Activated naive CD4-positive, alpha-beta T cell treated with anti-CD3 and anti-CD28 coated beads, Interleukin-2, amount 50 U/mL, for 72 hours (primary cell): ENCODE measurements around the gene RALA. TPM values are rescaled to one million over a fixed set of nuclear protein-coding genes. Genes with fewer than 3 reads are reported as not detected.
"Not testable (repeated sequence)": the region's sequence is repeated elsewhere in the genome, so short reads cannot be mapped to it uniquely, and the experiment has no call there.

ENCODE experiments used
- ATAC-seq, 2 donors: fragments of 150-1000 bp; cut with Tn5 transposase; 2 replicates each; pipeline ENCODE4 v1.10.0; 2021; ENCODE audit warnings: mild to moderate bottlenecking in 2 of 2, moderate library complexity in 2 of 2
- DNase-seq, 2 donors: peaks; one replicate each; pipeline ENCODE4 v3.0.0; 2021 to 2022; ENCODE audit warnings: low spot score in 2 of 2
- H3K27ac Mint-ChIP-seq, 2 donors: one replicate each; pipeline ENCODE4 v1.8.0; 2022; ENCODE audit warnings: mild to moderate bottlenecking in 2 of 2, mixed read lengths in 2 of 2
- H3K36me3 Mint-ChIP-seq, 2 donors: one replicate each; pipeline ENCODE4 v1.8.0; 2022; ENCODE audit warnings: mixed read lengths in 2 of 2
- H3K9me3 Mint-ChIP-seq, 2 donors: one replicate each; pipeline ENCODE4 v1.8.0; 2022; ENCODE audit warnings: mixed read lengths in 2 of 2
- total RNA-seq, 2 donors: library from RNA; stranded (reverse); gene quantifications; one replicate each; pipeline ENCODE4 v1.2.3, GENCODE V29; 2022

The RALA gene
- total RNA-seq, 2 donors from 2014 or later, result 27.8 to 32.7 TPM

DNA sequence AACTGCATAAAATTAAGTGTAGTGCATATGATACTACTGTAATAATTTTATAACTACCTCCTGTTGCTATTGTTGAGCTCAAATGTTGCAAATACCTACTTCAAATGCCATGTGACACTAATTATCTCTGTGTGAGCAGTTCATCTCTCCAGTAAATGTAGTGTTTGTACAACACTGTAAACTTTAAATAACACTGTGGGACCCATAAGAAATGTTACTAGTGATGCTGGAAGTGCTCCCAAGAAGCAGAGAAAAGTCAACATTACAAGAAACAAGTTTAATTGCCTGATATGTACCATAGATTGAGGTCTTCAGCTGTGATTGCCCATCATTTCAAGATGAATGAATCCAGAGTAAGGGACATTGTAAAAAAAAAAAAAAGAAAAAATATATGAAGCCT is 39.9 kb downstream of the RALA start:
- ATAC-seq (no peak), DNase-seq (no peak)
- Mint-ChIP-seq H3K9me3 (peaks cover 4 to 22% of the 10 kb centered on the region in 2 donors), H3K36me3 (peaks cover 15 to 49% of the 10 kb centered on the region in 2 donors), H3K27ac (no peak overlapping the region)

DNA sequence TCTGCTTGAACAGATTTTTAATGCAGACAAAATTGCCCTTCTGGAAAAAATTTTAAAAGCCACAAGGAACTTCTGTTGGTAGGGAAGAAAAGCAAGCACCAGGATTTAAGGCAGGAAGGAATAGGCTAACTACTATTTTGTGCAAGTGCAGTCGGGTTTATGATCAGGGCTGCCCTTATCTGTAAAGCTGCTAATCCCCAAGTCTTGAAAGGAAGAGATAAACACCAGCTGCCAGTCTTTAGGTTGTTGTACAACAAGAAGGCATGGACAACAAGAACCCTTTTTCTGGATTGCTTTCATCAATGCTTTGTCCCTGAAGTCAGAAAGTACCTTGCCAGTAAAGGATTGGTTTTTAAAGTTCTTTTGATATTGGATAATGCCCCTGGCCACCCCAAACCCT is 40.7 kb downstream of the RALA start:
- no peak for ATAC-seq
- Mint-ChIP-seq H3K27ac (no peak overlapping the region), H3K36me3 (peaks cover 15 to 47% of the 10 kb centered on the region in 2 donors), H3K9me3 (peaks cover 4 to 22% of the 10 kb centered on the region in 2 donors)
- DNase-seq, result no peak

DNA sequence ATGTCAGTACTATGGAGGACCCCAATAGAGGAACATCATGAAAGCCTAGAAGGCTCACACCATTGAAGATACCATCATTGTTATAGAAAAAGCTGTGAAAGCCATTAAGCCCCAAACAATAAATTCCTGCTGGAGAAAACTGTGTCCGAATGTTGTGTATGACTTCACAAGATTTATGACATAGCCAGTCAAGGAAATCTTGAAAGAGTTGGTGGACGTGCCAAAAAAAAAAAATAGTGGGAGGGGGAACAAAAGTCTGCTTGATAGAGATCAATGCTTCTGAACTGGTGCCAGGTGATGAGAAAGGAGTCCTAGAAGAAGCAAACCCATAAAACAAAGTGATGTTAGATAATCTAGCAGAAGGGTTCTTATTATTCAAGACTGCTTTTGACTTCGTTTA is 41.2 kb downstream of the RALA start:
- Mint-ChIP-seq H3K36me3 (peaks cover 15 to 47% of the 10 kb centered on the region in 2 donors), H3K9me3 (peaks cover 4 to 22% of the 10 kb centered on the region in 2 donors), H3K27ac (no peak overlapping the region)
- no peak for DNase-seq
- ATAC-seq, result no peak

DNA sequence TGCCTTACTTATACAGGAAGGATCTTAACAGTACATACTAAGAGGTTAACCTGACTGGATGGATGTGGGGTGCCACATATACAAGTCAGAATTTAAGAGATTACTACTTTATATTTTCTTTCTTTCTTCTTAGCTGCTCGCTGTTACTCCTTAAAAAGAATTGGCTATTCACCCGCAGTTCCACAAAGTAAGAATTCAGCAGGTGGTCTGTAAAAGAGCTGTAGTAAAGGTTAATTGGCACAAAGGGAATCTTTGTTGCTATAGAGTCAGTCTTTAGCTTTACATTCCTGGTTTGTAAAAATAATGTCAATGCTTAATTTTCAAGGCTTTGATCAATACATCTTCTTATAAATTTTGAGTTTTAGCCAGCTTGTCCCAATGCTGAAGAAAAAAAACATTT is 43.2 kb downstream of the RALA start:
- Mint-ChIP-seq H3K9me3 (peaks cover 4 to 15% of the 10 kb centered on the region in 2 donors), H3K36me3 (peaks cover 8 to 32% of the 10 kb centered on the region in 2 donors), H3K27ac (no peak overlapping the region)
- DNase-seq (no peak), ATAC-seq (no peak)

DNA sequence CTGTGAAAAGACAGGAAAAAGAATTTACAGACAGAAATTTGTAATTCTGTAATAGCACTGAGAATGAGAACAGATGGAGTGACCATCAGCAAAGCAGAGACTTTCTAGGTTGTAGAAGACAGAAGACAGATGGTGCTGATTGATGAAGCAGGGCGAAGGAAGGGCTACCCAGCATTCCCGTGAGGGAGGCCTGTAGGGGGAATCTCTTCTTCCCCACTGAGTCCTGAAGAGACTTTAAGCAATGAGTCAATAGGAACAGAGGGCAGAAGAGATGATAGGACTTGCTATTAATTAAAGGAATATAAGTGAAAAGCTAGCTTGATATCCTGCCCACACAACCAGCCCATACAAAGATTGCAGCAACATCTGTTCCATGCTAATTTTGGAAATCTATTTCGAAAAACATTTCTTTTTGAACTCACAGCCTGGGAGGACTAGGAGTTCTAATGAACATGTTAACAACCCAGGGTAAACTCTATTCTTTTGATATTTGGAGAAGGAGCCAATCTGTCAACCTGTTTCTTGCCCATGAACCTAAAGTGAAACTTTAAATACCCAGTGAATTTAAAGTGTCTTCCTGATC is 44.1 kb downstream of the RALA start:
- ATAC-seq (no peak), DNase-seq (no peak)
- Mint-ChIP-seq H3K9me3 (peaks cover 4 to 12% of the 10 kb centered on the region in 2 donors), H3K27ac (no peak overlapping the region), H3K36me3 (peaks cover 4 to 23% of the 10 kb centered on the region in 2 donors)

DNA sequence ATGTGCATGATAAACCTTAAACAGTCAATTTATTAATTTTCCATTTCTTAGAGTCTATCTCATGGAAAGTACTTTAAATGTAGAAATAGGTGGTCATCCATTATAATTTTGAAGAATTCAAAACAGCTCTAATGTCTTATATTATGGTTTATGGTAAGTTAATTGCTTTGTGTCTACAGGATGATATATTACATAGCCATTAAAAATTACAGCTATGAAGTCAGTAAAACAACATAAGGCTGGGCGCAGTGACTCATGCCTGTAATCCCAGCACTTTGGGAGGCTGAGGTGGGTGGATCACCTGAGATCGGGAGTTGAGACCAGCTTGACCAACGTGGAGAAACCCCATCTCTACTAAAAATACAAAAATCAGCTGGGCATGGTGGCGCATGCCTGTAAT is 44.9 kb downstream of the RALA start:
- peaks cover 0 to 15% of the 10 kb centered on the region in 2 donors for H3K36me3 Mint-ChIP-seq
- not testable (repeated sequence) for H3K27ac Mint-ChIP-seq, ATAC-seq, DNase-seq, H3K9me3 Mint-ChIP-seq

DNA sequence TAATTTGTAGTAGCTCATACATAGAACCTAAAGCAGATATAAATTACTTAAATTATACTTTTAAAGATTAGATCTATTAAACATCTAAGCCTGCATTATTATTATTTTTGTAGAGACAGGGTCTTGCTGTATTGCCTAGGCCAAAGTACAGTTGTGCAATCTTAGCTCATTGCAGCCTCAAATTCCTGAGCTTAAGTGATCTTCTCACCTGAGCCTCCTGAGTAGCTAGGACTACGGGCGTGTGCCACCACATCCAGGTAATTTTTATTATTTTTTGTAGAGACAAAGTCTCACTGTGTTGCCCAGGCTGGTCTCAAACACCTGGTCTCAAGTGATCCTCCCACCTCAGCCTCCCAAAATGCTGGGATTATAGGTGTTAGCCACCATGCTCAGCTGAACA is 46.7 kb downstream of the RALA start:
- DNase-seq, result no peak
- Mint-ChIP-seq H3K36me3 (peaks cover under 1 to 4% of the 10 kb centered on the region in 2 donors), H3K9me3 (peaks cover 0 to under 1% of the 10 kb centered on the region in 2 donors), H3K27ac (no peak overlapping the region)
- ATAC-seq, result no peak

DNA sequence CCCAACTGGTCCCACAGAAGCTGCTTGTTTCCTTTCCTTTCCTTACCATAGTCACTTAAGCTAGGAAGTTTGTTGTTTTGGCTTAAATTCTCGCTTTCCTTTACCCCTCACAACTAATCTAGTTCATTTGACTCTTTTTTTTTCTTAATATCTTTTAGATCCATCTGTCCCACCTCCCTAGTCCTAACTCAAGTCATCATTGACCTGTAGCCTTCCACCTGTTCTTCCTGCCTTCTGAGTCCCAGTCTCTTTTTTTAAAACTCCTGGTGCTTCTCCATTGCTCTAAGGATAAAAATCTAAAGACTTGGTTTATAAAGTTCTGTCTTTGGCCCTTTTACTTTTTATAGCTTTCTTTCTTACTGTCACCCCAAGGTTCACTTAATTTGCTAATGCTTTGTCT is 47.6 kb downstream of the RALA start:
- Mint-ChIP-seq H3K9me3 (peaks cover 0 to 8% of the 10 kb centered on the region in 2 donors), H3K27ac (no peak overlapping the region), H3K36me3 (peaks cover 5 to 10% of the 10 kb centered on the region in 2 donors)
- DNase-seq (no peak), ATAC-seq (no peak)

DNA sequence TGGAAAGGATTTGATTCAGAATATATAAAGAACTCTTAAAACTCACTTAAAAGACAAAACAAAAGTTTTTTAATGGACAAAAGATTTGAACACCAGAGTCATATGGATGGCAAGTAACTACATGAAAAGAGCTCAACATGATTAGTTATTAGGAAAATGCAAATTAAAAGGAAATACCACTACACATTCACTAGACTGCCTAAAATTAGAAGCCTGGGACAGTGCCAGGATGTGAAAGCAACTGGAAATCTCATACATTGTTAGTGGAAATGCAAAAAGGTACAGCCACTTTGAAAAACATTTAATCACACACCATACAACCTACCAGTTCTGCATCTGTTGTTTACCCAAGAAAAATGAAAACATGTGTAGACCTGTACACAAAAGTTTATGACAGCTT is 48.8 kb downstream of the RALA start:
- peaks cover 13 to 21% of the 10 kb centered on the region in 2 donors for H3K36me3 Mint-ChIP-seq
- no peak overlapping the region for H3K27ac Mint-ChIP-seq
- DNase-seq (no peak), ATAC-seq (no peak)
- peaks cover 0 to 14% of the 10 kb centered on the region in 2 donors for H3K9me3 Mint-ChIP-seq

DNA sequence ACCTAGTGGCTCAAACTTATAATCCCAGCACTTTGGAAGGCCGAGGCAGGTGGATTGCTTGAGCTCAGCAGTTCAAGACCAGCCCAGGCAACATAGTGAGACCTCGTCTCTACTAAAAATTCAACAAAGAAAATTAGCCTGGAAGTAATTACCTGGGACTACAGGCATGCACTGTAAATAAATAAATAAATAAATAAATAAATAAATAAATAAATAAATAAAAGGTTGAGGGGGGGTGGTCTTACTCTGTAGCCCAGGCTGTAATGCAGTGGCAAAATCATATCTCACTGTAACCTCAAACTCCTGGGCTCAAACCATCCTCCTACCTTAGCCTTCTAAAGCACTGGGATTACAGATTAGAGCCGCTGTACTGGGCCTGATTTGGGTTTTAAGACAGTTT is 50.5 kb downstream of the RALA start:
- no peak overlapping the region for H3K27ac Mint-ChIP-seq
- ATAC-seq, result no peak
- peaks cover 13 to 21% of the 10 kb centered on the region in 2 donors for H3K36me3 Mint-ChIP-seq
- no peak for DNase-seq
- H3K9me3 Mint-ChIP-seq, result peaks cover 0 to 14% of the 10 kb centered on the region in 2 donors

DNA sequence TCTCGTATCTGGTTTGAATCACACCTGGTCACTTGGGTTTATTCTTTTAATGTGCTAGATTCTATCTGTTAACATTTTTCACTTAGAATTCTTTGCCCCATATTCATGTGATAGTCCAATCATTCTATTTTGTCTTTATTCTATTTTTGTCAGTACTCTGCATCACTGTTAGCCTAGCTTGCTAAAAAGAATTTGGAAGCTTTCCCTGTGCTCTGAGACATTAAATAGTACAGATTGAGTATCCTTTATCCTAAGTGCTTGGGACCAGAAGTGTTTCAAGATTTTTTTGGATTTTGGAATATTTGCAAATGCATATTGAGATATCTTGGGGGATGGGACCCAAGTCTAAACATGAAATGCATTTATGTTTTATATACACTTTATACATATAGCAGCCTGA is 51.0 kb downstream of the RALA start:
- Mint-ChIP-seq H3K27ac (peak overlapping the region in 1 of 2 donors; percentile 70), H3K36me3 (peaks cover 13 to 21% of the 10 kb centered on the region in 2 donors), H3K9me3 (peaks cover 0 to 14% of the 10 kb centered on the region in 2 donors)
- ATAC-seq, result no peak
- DNase-seq, result no peak

DNA sequence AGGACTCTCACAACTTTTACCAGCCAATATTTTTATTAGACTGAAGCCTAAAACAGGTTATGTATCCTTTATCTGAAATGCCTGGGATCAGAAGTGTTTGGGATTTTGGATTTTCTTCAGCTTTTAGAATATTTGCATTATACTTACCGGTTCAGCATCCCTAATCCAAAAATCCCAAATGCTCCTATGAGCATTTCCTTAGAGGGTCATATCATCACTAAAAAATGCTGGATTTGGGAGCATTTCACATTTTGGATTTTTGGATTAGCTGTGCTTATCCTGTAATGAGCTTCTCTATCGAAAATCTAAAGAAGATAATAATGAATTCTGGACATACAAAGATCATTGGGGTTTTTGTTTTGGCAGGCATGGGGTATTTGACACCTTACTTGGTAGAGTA is 53.0 kb downstream of the RALA start:
- Mint-ChIP-seq H3K36me3 (peaks cover 13 to 26% of the 10 kb centered on the region in 2 donors), H3K9me3 (peaks cover 0 to 14% of the 10 kb centered on the region in 2 donors), H3K27ac (no peak overlapping the region)
- DNase-seq, result no peak
- ATAC-seq, result no peak

DNA sequence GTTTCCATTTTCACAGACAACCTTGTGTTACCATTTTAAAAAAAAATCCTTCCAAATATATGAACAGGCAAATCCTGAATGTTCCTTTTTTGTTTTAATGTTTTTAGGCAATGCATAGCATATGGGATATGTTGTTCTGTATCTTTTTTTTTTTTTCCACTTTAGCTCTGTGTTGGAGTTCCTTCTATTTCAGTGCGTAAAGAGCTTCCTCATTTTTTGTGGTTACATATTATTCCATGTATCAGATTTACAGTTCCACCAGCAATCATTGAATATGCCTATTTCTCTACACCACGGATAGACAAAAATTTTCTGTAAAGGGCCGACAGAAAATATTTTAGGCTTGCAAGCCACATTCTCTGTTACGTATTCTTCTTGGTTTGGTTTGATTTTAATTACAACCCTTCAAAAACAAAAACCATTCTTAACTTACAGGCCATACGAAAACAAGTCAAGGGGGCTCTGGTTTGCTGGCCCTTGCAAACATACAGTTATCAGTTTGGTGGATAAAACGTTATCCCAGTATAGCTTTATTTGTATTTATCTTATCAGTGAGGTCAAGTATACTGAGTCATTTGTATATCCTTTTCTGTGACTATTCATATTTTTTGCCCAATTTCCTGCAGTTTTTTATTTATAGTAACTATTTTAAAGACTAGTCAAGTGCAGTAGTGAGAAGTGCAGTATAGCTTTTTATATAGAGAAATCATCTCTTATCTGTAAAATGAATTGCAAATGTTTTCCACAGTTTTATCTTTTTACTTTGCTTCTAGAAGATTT is 55.7 kb downstream of the RALA start:
- ATAC-seq, result no peak
- H3K27ac Mint-ChIP-seq, result no peak overlapping the region
- no peak for DNase-seq
- peaks cover 0 to 14% of the 10 kb centered on the region in 2 donors for H3K9me3 Mint-ChIP-seq
- peaks cover 13 to 26% of the 10 kb centered on the region in 2 donors for H3K36me3 Mint-ChIP-seq

DNA sequence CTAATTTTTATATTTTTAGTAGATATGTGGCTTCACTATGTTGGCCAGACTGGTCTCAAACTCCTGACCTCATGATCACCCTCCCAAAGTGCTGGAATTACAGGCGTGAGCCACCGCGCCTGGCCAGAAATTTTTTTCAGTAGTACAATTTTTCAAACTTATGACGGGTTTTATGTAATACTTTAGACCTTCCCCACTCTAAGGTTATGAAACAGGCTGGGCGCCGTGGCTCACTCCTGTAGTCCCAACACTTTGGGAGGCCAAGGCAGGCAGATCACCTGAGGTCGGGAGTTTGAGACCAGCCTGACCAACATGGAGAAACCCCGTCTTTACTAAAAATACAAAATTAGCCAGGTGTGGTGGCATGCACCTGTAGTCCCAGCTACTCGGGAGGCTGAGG is 56.5 kb downstream of the RALA start:
- H3K27ac Mint-ChIP-seq, DNase-seq, ATAC-seq: not testable (repeated sequence)
- peaks cover 13 to 26% of the 10 kb centered on the region in 2 donors for H3K36me3 Mint-ChIP-seq
- H3K9me3 Mint-ChIP-seq, result peaks cover 0 to 14% of the 10 kb centered on the region in 2 donors

DNA sequence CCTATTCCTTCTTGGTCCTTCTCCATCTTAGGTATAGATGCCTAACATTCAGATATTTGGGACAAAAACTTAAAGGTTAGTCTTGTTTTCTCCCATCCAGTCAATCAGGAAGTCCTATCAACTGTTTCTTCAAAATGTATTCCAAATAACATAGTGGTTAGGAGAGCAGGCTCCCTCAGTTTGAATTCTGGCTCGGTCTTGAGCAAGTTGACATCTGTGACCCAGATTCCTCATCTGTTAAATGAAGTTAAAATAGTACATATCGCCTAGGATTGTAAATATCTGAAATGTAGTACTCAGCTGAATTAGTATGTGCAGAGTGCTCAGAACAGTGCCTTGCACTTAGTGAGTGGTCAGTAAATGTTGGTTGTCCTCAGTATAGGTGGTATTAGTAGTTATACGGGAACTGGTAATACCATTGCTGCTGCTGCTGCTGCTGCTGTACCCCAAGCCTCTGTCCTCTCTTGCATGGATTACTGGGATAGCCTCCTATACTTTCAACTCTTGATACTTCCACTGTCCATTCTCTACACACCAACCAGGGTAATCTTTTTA is 58.6 kb downstream of the RALA start:
- H3K27ac Mint-ChIP-seq, result no peak overlapping the region
- ATAC-seq (no peak), DNase-seq (no peak)
- H3K36me3 Mint-ChIP-seq, result peaks cover under 1 to 5% of the 10 kb centered on the region in 2 donors
- peaks cover 0 to under 1% of the 10 kb centered on the region in 2 donors for H3K9me3 Mint-ChIP-seq

DNA sequence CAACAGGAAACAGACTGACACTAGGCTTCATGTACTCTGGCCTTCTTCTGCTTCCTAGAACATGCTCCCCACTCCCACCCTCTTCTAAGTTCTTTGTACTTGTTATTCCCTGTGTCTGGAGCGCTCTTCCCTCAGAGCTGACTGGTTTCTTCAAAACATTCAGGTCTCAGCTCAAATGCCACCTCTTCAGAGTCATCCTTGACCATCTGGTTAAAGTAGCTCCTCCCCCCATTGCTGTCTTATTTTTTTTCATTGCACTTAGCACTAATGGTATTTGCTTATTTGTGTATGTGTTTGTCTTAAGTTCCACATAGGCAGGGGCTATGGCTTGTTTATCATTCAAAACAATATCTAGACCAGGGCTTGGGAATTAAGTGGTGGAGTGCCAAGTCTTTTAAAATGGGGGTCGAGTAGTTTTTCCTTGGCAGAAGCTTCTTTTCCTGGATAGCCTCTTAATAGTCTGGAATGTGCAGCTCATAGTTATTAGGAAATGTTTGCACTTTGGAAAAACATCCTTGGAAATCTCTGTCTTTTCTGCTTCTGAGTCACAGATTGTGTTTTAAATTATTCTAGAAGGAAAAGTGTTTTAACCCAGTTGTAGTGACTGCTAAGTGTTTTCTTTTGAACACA is 60.0 kb downstream of the RALA start:
- H3K36me3 Mint-ChIP-seq, result peaks cover 0 to 13% of the 10 kb centered on the region in 2 donors
- peak overlapping the region in 1 of 2 donors; percentile 18 for H3K27ac Mint-ChIP-seq
- DNase-seq (no peak), ATAC-seq (no peak)
- no peaks in the 10 kb centered on the region for H3K9me3 Mint-ChIP-seq
